Activated gamma-delta T cell treated with anti-CD3 and anti-CD28 coated beads, Interleukin-2, amount 50 U/mL, for 16 hours (primary cell): ENCODE results near the gene SETD4.
"Not testable (repeated sequence)": the region's sequence is repeated elsewhere in the genome, so short reads cannot be mapped to it uniquely, and the experiment has no call there.

Experiments
- DNase-seq: peaks from one replicate; pipeline ENCODE4 v3.0.0-alpha.2; 2020; ENCODE audit warnings: low read depth

SETD4 gene

GRCh38 chr21:36060159-36060921 lies at the start of gene SETD4:
Gene SETD4 (minus strand): TSS chr21:36060526. CDS start chr21:36058888, 1,638 bp downstream.
- peak; percentile 88 for DNase-seq

GRCh38 chr21:36109868-36110267 lies 49.5 kb upstream of the SETD4 start:
- DNase-seq, result no peak

- no peak for DNase-seq
Observed at GRCh38 chr21:36105327-36105842, 45.1 kb upstream of the SETD4 start.

- peak; percentile 42 for DNase-seq
Observed at GRCh38 chr21:36104317-36105300, 44.3 kb upstream of the SETD4 start.

- DNase-seq, result no peak
Observed at GRCh38 chr21:36103434-36103833, 43.1 kb upstream of the SETD4 start.

GRCh38 chr21:36100971-36101641 lies 40.8 kb upstream of the SETD4 start:
- no peak for DNase-seq

GRCh38 chr21:36099695-36100211 lies 39.4 kb upstream of the SETD4 start:
- not testable (repeated sequence) for DNase-seq

- DNase-seq, result no peak
Observed at GRCh38 chr21:36099000-36099399, 38.7 kb upstream of the SETD4 start.

- DNase-seq, result no peak
Observed at GRCh38 chr21:36098182-36098532, 37.8 kb upstream of the SETD4 start.

GRCh38 chr21:36097427-36098181 lies 37.3 kb upstream of the SETD4 start:
- DNase-seq, result no peak

- DNase-seq, result no peak
Observed at GRCh38 chr21:36096398-36097290, 36.3 kb upstream of the SETD4 start.

GRCh38 chr21:36093512-36093911 lies 33.2 kb upstream of the SETD4 start:
- DNase-seq, result no peak

GRCh38 chr21:36092681-36093080 lies 32.4 kb upstream of the SETD4 start:
- no peak for DNase-seq

- no peak for DNase-seq
Observed at GRCh38 chr21:36089946-36090345, 29.6 kb upstream of the SETD4 start.

GRCh38 chr21:36087362-36088138 lies 27.2 kb upstream of the SETD4 start:
- DNase-seq, result no peak

- no peak for DNase-seq
Observed at GRCh38 chr21:36082237-36082664, 21.9 kb upstream of the SETD4 start.

GRCh38 chr21:36080386-36080785 lies 20.1 kb upstream of the SETD4 start:
- DNase-seq, result no peak

- no peak for DNase-seq
Observed at GRCh38 chr21:36079671-36080070, 19.3 kb upstream of the SETD4 start.

- no peak for DNase-seq
Observed at GRCh38 chr21:36079010-36079649, 18.8 kb upstream of the SETD4 start.
